Adrenal gland (tissue), 12 donors: Measurements from ENCODE around the gene THSD7A. TPM values are rescaled to one million over a fixed set of nuclear protein-coding genes. Genes with fewer than 3 reads are reported as not detected.

Source experiments
- DNase-seq, 7 donors: peaks; one replicate each; pipeline ENCODE4 v3.0.0-alpha.2; 2019 to 2020
- H3K27ac ChIP-seq, 5 donors: fragments of 200-600 bp; sonication (generic) in 4 of 5; 1 replicate in 3 of 5; 2 replicates in 2 of 5; pipeline versions ENCODE4 v1.5.1 to v1.8.0; 2016 to 2020; ENCODE audit warnings: mild to moderate bottlenecking in 1 of 5
- H3K27me3 ChIP-seq: fragments of 200-600 bp; 2 replicates; pipeline ENCODE4 v1.8.0; 2021
- H3K36me3 ChIP-seq, 2 donors: fragments of 200-600 bp; replicated peaks in 1 of 2; 1 replicate in 1 of 2; 2 replicates in 1 of 2; pipeline versions ENCODE4 v1.5.1 to v1.8.0; 2018 to 2022
- H3K4me1 ChIP-seq, 2 donors: fragments of 200-600 bp; replicated peaks in 1 of 2; 1 replicate in 1 of 2; 2 replicates in 1 of 2; pipeline versions ENCODE4 v1.5.1 to v1.8.0; 2018 to 2021
- H3K4me3 ChIP-seq, 4 donors: fragments of 200-600 bp; sonication (generic) in 3 of 4; one replicate each; pipeline ENCODE4 v1.5.1; 2016 to 2018
- H3K9me3 ChIP-seq, 3 donors: fragments of 200-600 bp; sonication (generic) in 1 of 3; replicated peaks in 1 of 3; 1 replicate in 2 of 3; 2 replicates in 1 of 3; pipeline versions ENCODE4 v1.5.1 to v1.8.0; 2016 to 2021
- POLR2A ChIP-seq, 2 donors: fragments of 450-650 bp; IDR thresholded peaks; one replicate each; pipeline ENCODE4 v1.6.1; 2017; ENCODE audit warnings: antibody characterized with exemption in 2 of 2, mild to moderate bottlenecking in 2 of 2, moderate library complexity in 1 of 2
- WGBS, 4 donors: extraction: QIAGEN DNeasy Blood & Tissue Kit in 2 of 4; methylation state at CpG; one replicate each; pipeline versions ENCODE4 v1.1.5 to v1.1.7; 2013 to 2017; 5-methylcytosine and 5-hydroxymethylcytosine counted together
- intact Hi-C, 2 donors: fragments of 100-400 bp; cut with DNase I; formaldehyde crosslinking; loops; one replicate each; pipeline versions ENCODE4 v1.14.1 to v1.15.0; 2022 to 2023
- polyA plus RNA-seq, 3 donors: library from polyadenylated mRNA; stranded (reverse); fragments of 200-250 nt in 2 of 3; fragments of 350-450 nt in 1 of 3; fragmentation: Illumina TruSeq in 1 of 3; extraction: RNeasy Lipid Tissue Mini Kit (QIAGEN cat#74804) in 1 of 3; gene quantifications; one replicate each; pipeline ENCODE4 v1.2.3, GENCODE V29; 2013 to 2014
- total RNA-seq, 9 donors: library from RNA; depleted of rRNA in 4 of 9; stranded (reverse); fragments of >200 nt in 4 of 9; fragments of 120-200 nt in 1 of 9; fragmentation: NEBNext Ultra II Directional in 1 of 9; extraction: Animal tissue kit (Norgen Biotek cat#: 25700) in 1 of 9; gene quantifications; one replicate each; pipeline versions ENCODE4 v1.1.0 to v1.2.4, GENCODE V29; 2013 to 2023
- TF ChIP-seq, protein P1 (sequence below), 6 experiments: fragments of 450-650 bp in 4 of 6; fragments of 200-600 bp in 2 of 6; sonication (generic) in 1 of 6; IDR thresholded peaks; 1 replicate in 5 of 6; 2 replicates in 1 of 6; pipeline versions ENCODE4 v1.5.1 to v1.8.0; 2016 to 2021; ENCODE audit warnings: antibody characterized with exemption in 6 of 6, mild to moderate bottlenecking in 2 of 6, moderate library complexity in 1 of 6
- donor health status: healthy with polysubstance abuse.
- donor health status: Bipolar disorder and iron deficiency.
- donor health status: DM: yes; HTN: yes; CAD: no.
- donor health status: DM: no; HTN: no; CAD: no.
- donor health status: DM: no; HTN: no; CAD: no.
- donor health status: DM: yes; HTN: yes; CAD: no.

Gene THSD7A
- total and polyA plus RNA-seq, 12 donors = 0.74 to 18.4 (median 4.8) TPM

DNA sequence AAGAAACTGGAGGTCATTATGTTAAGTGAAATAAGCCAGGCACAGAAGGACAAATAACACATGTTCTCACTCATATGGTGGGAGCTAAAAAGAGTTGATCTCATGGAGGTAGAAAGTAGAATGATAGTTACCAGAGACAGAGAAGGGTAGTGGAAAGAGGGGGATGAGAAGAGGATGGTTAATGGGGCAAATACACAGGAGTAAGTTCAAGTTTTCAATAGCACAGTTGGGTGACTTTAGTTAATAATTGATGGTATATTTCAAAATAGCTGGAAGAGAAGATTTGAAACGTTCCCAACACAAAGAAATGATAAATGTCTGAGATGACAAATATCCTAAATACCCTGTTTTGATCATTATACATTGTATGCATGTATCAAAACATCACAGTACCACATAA is 261.8 kb downstream of the THSD7A start:
- intact Hi-C loops = no loop called here
- TF ChIP-seq, protein P1, sequence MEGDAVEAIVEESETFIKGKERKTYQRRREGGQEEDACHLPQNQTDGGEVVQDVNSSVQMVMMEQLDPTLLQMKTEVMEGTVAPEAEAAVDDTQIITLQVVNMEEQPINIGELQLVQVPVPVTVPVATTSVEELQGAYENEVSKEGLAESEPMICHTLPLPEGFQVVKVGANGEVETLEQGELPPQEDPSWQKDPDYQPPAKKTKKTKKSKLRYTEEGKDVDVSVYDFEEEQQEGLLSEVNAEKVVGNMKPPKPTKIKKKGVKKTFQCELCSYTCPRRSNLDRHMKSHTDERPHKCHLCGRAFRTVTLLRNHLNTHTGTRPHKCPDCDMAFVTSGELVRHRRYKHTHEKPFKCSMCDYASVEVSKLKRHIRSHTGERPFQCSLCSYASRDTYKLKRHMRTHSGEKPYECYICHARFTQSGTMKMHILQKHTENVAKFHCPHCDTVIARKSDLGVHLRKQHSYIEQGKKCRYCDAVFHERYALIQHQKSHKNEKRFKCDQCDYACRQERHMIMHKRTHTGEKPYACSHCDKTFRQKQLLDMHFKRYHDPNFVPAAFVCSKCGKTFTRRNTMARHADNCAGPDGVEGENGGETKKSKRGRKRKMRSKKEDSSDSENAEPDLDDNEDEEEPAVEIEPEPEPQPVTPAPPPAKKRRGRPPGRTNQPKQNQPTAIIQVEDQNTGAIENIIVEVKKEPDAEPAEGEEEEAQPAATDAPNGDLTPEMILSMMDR (IDR thresholded peaks at IDR 0.05) = no peak
- TF ChIP-seq POLR2A (IDR thresholded peaks at IDR 0.05) = no peak
- WGBS, 4 donors = 24 to 52% (median 34%) methylated on average over 1 of the region's 1 CpG
- no peaks in the 10 kb centered on the region for H3K27me3 ChIP-seq
- H3K27ac ChIP-seq = no peak overlapping the region
- no peak for DNase-seq
- H3K4me1 ChIP-seq = no peaks in the 10 kb centered on the region
- no peaks in the 10 kb centered on the region for H3K9me3 ChIP-seq
- no peak overlapping the region for H3K4me3 ChIP-seq
- no peaks in the 10 kb centered on the region for H3K36me3 ChIP-seq

DNA sequence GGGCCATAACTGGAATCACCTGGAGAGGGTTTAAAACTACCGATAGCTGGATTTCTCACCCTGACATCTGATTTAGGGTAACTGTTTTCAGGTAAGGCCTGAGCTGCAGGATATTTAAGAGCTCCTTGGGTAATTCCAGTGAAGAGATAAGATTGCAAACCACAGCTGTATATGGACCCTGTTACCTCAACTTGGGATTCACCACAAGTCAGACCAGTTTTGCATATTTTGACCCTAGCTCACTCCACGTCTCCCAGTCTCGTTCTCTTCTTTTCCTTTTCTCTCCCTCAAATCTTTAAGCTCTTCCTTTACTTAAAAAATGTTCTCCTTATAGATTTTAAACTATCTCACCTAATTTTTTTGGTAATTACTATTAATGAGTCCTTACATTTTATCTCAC is 264.4 kb downstream of the THSD7A start:
- no peaks in the 10 kb centered on the region for H3K4me1 ChIP-seq
- intact Hi-C loops = no loop called here

DNA sequence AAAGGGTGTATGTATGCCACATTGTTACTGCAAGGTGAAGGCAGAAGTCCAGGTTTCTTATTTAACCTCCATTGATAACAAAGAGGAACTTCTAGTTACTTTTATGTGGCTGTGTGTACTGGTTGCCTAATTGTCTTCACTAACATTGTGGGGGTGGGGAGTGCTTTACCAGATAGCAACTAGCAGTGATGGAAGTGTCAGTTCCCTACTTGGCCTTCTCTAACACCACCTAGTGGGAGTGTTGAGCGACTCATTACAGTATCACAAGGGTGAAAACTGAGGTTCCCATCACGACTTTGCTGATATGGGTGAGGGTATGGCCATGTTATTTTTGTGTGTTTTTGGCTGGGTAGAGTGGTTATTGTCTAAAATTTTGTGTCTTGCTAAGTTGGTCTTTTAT is 274.4 kb downstream of the THSD7A start:
- Histone ChIP-seq H3K4me1 (no peaks in the 10 kb centered on the region), H3K36me3 (no peaks in the 10 kb centered on the region), H3K4me3 (no peak overlapping the region), H3K9me3 (no peaks in the 10 kb centered on the region), H3K27ac (no peak overlapping the region), H3K27me3 (no peaks in the 10 kb centered on the region)
- WGBS, 4 donors = 29 to 44% (median 40%) methylated on average over 2 of the region's 2 CpGs
- intact Hi-C loops = no loop called here
- DNase-seq = peak in 3 of 7 donors; percentile 20 to 54 (median 21)
- TF ChIP-seq POLR2A (IDR thresholded peaks at IDR 0.05) = no peak
- TF ChIP-seq, protein P1 (IDR thresholded peaks at IDR 0.05) = peak in 2 of 6 experiments; percentile 28 to 36

More for the DNA sequence above, 264.4 kb downstream of the THSD7A start:
- Histone ChIP-seq H3K4me3 (no peak overlapping the region), H3K27me3 (no peaks in the 10 kb centered on the region), H3K9me3 (no peaks in the 10 kb centered on the region), H3K27ac (no peak overlapping the region), H3K36me3 (no peaks in the 10 kb centered on the region)
- no peak for DNase-seq
- TF ChIP-seq, protein P1 (IDR thresholded peaks at IDR 0.05) = no peak
- TF ChIP-seq POLR2A (IDR thresholded peaks at IDR 0.05) = no peak
- 93 to 96% (median 94%) methylated on average over 3 of the region's 3 CpGs for WGBS, 4 donors

DNA sequence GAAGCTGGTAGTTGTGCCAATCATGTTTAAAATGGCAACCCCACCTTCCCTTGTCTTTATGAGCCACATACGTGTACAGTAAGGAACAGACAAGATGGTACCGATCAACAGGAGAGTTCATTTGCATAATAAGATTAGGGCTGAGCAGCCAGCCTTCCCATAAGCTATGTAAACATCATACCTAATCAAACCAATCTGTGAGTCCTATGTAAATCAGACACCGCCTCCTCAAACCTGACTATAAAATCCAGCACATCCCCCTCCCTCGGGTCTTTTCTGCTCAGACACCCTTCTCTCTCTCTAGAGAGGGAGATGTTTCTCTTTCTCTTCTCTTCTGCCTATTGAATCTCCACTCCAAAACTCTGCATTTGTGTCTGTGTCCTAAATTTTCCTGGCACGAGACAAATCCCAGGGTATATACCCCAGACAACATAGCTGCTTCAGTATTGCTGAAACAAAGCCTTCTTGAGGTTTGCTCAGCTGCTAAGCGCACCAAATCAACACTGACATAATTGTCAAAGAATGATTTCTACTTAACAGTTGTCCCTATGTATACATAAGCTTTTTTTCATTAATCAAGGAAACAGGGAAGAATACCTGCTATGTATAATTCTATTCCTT is 279.2 kb downstream of the THSD7A start:
- no peaks in the 10 kb centered on the region for H3K27me3 ChIP-seq
- no peaks in the 10 kb centered on the region for H3K9me3 ChIP-seq
- H3K4me1 ChIP-seq = no peaks in the 10 kb centered on the region
- TF ChIP-seq POLR2A (IDR thresholded peaks at IDR 0.05) = no peak
- TF ChIP-seq, protein P1 (IDR thresholded peaks at IDR 0.05) = no peak
- H3K27ac ChIP-seq = no peak overlapping the region
- intact Hi-C loops = no loop called here
- H3K4me3 ChIP-seq = no peak overlapping the region
- no peak for DNase-seq
- no peaks in the 10 kb centered on the region for H3K36me3 ChIP-seq
- WGBS, 4 donors = 90 to 93% (median 91%) methylated on average over 6 of the region's 6 CpGs
